Calu3 (cell line): Measurements from ENCODE around the gene DAW1. TPM values are rescaled to one million over a fixed set of nuclear protein-coding genes. Genes with fewer than 3 reads are reported as not detected.
"Not testable (repeated sequence)": the region's sequence is repeated elsewhere in the genome, so short reads cannot be mapped to it uniquely, and the experiment has no call there.

Experiments
- BruUV-seq: library from RNA; stranded (reverse); fragments of 400-500 nt; replicated peaks from 2 replicates; lab custom pipeline; 2021; lab: Mats Ljungman, UMichigan
- CTCF ChIA-PET: fragments of 300-600 bp; sonication (Branson Sonifier 250); formaldehyde crosslinking; loops from one replicate; lab custom pipeline; 2022; ENCODE audit warnings: antibody characterized with exemption; lab: Charles Lee
- DNase-seq: peaks from one replicate; pipeline ENCODE4 v3.0.0; 2022
- H3K27ac Mint-ChIP-seq: one replicate; pipeline ENCODE4 v1.8.0; 2022; ENCODE audit warnings: mixed read lengths; ENCODE audit not compliant: unreplicated experiment
- H3K27me3 Mint-ChIP-seq: one replicate; pipeline ENCODE4 v1.8.0; 2022; ENCODE audit warnings: mixed read lengths; ENCODE audit not compliant: unreplicated experiment
- H3K36me3 Mint-ChIP-seq: one replicate; pipeline ENCODE4 v1.8.0; 2022; ENCODE audit warnings: mild to moderate bottlenecking, moderate library complexity, mixed read lengths; ENCODE audit not compliant: insufficient read depth, unreplicated experiment
- H3K4me1 Mint-ChIP-seq: one replicate; pipeline ENCODE4 v1.8.0; 2022; ENCODE audit warnings: mild to moderate bottlenecking, low read depth, mixed read lengths; ENCODE audit not compliant: unreplicated experiment
- H3K4me3 Mint-ChIP-seq: one replicate; pipeline ENCODE4 v1.8.0; 2022; ENCODE audit warnings: mild to moderate bottlenecking, low read depth, moderate library complexity, mixed read lengths; ENCODE audit not compliant: unreplicated experiment
- H3K9me3 Mint-ChIP-seq: one replicate; pipeline ENCODE4 v1.8.0; 2022; ENCODE audit warnings: low read depth, mixed read lengths; ENCODE audit not compliant: unreplicated experiment
- CTCF ChIP-seq: fragments of 200-600 bp; IDR thresholded peaks from one replicate; pipeline ENCODE4 v1.8.0; 2022; ENCODE audit warnings: antibody characterized with exemption; ENCODE audit not compliant: unreplicated experiment
- intact Hi-C: fragments of 100-400 bp; cut with micrococcal nuclease; formaldehyde crosslinking; loops from one replicate; pipeline ENCODE4 v1.10.0; 2022; ENCODE audit not compliant: unreplicated experiment
- total RNA-seq: library from RNA; stranded (reverse); gene quantifications from 2 replicates; pipeline ENCODE4 v1.2.3, GENCODE V29; 2022

Gene DAW1
- total RNA-seq, 1 experiment from 2014 or later = 3.2 TPM

DNA sequence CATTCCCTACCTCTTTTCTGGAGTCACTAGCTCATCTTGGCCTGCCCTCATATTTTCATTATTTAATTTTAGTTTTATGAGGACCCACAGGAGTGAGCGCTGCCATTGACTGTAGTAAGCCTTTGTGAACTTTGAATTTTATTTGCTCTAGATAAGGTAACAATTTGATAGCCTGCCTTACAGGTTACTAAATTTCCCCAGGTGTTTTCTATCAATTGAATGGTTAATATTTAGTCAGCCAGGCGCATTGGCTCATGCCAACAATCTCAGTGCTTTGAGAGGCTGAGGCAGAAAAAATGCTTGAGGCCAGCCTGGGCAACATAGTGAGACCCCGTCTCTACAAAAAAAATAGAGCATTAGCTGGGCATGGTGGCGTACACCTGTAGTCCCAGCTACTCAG is 50.2 kb downstream of the DAW1 start:
- Mint-ChIP-seq H3K4me3 (no peak overlapping the region), H3K36me3 (no peaks in the 10 kb centered on the region), H3K9me3 (no peaks in the 10 kb centered on the region), H3K27ac (no peak overlapping the region), H3K4me1 (peaks cover 8% of the 10 kb centered on the region), H3K27me3 (no peaks in the 10 kb centered on the region)
- no peak for DNase-seq
- BruUV-seq = no TSS peak
- intact Hi-C loops = loop anchor here (2.0 kb wide), 1 partner anchor 31 kb away; no protein-coding TSS in a partner anchor
- CTCF ChIA-PET = interaction anchor here (0.6 to 1.3 kb wide), 3 partner anchors 31 to 324 kb away, joined by 3 to 5 read pairs (median 4); no protein-coding TSS in a partner anchor
- no peak for TF ChIP-seq CTCF

- intact Hi-C loops = no loop called here
Measured at GRCh38 chr2:227932001-227932400, 60.6 kb downstream of the DAW1 start.

DNA sequence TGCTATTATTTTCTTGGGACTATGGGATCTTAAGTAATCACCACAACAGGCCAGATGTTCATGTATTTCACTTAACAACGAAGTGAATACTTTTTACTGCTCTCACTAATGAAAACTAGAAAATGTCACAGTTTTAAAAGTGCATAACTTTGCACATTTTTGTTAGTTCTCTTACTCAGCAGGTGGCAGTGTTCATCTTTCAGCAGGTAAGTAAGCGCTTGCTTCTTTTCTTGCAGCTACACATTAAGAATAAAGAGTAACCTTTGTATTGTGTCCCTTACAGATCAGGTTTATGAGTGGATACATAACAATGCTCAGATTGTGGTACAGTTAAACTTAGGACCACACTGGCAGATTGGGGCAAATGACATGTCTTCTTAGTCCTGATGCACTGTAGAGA is 61.0 kb downstream of the DAW1 start:
- CTCF ChIA-PET = no interaction called here
- H3K27me3 Mint-ChIP-seq = no peaks in the 10 kb centered on the region
- no TSS peak for BruUV-seq
- no peak for DNase-seq
- no peaks in the 10 kb centered on the region for H3K4me1 Mint-ChIP-seq
- intact Hi-C loops = no loop called here
- peaks cover 2% of the 10 kb centered on the region for H3K9me3 Mint-ChIP-seq
- H3K4me3 Mint-ChIP-seq = no peak overlapping the region
- no peak overlapping the region for H3K27ac Mint-ChIP-seq
- no peaks in the 10 kb centered on the region for H3K36me3 Mint-ChIP-seq
- TF ChIP-seq CTCF = no peak

More at GRCh38 chr2:227932001-227932400, 60.6 kb downstream of the DAW1 start:
- no peaks in the 10 kb centered on the region for H3K36me3 Mint-ChIP-seq
- no TSS peak for BruUV-seq
- H3K4me3 Mint-ChIP-seq = no peak overlapping the region
- CTCF ChIA-PET = no interaction called here
- TF ChIP-seq CTCF = no peak
- no peaks in the 10 kb centered on the region for H3K27me3 Mint-ChIP-seq
- no peaks in the 10 kb centered on the region for H3K4me1 Mint-ChIP-seq
- H3K27ac Mint-ChIP-seq = no peak overlapping the region
- H3K9me3 Mint-ChIP-seq = peaks cover 6% of the 10 kb centered on the region
- no peak for DNase-seq

- DNase-seq = no peak
- H3K27ac Mint-ChIP-seq = no peak overlapping the region
- no peak overlapping the region for H3K4me3 Mint-ChIP-seq
- TF ChIP-seq CTCF = no peak
- CTCF ChIA-PET = no interaction called here
- H3K27me3 Mint-ChIP-seq = no peaks in the 10 kb centered on the region
- BruUV-seq = no TSS peak
- intact Hi-C loops = no loop called here
- no peaks in the 10 kb centered on the region for H3K9me3 Mint-ChIP-seq
- H3K36me3 Mint-ChIP-seq = no peaks in the 10 kb centered on the region
- no peaks in the 10 kb centered on the region for H3K4me1 Mint-ChIP-seq
Measured at GRCh38 chr2:227933884-227934283, 62.5 kb downstream of the DAW1 start.

DNA sequence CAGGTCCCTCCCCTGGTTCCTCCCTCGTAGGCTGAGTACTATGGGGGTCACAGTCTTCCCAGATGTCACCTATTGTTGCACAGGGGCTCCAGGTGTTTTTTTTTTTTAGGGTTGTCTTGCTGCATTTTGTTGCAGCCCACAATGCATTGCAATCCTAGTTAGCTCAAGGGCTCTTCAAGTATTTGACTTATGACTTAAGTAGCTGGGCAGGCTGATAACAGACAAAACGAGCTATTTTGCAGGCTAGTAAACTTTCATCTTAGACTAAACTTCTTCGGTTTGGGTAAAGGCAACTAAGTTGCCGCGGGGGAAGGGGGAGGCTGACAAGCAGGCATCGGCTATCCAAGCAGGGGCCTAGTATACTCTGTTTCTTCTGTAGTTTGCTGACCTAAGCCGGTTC is 64.8 kb downstream of the DAW1 start:
- H3K9me3 Mint-ChIP-seq, H3K27ac Mint-ChIP-seq, DNase-seq, H3K36me3 Mint-ChIP-seq, BruUV-seq, H3K4me1 Mint-ChIP-seq, H3K4me3 Mint-ChIP-seq, H3K27me3 Mint-ChIP-seq, CTCF ChIA-PET, intact Hi-C loops: not testable (repeated sequence)
